SK-N-MC (cell line): ENCODE measurements around the gene EDN2.

Experiments used
- DNase-seq: peaks from one replicate; pipeline ENCODE4 v3.0.0-alpha.2; 2011; ENCODE audit warnings: low read depth, low spot score
- H3K27ac ChIP-seq: fragments of 200-600 bp; sonication (generic); 2 replicates; pipeline ENCODE4 v1.5.1; 2016; ENCODE audit warnings: mixed run types
- H3K36me3 ChIP-seq: fragments of 200-600 bp; sonication (generic); 2 replicates; pipeline ENCODE4 v1.6.1; 2017; ENCODE audit warnings: antibody characterized with exemption, low read length, mixed read lengths; ENCODE audit not compliant: insufficient read depth
- H3K4me3 ChIP-seq: fragments of 200-600 bp; sonication (generic); 2 replicates; pipeline ENCODE4 v1.5.1; 2016
- H3K9ac ChIP-seq: fragments of 200-600 bp; sonication (generic); 2 replicates; pipeline ENCODE4 v1.8.0; 2017; ENCODE audit warnings: mixed run types, mixed read lengths; ENCODE audit not compliant: insufficient read length
- H3K9me3 ChIP-seq: fragments of 200-600 bp; sonication (generic); 2 replicates; pipeline ENCODE4 v1.6.1; 2017; ENCODE audit warnings: low read depth, mild to moderate bottlenecking, antibody characterized with exemption, low read length, moderate library complexity, mixed read lengths
- EZH2 ChIP-seq: fragments of 200-600 bp; sonication (generic); IDR thresholded peaks from one replicate; pipeline ENCODE4 v1.6.1; 2017; ENCODE audit warnings: antibody characterized with exemption
- FOXP2 ChIP-seq: optimal IDR thresholded peaks from 2 replicates; pipeline ENCODE3; 2011; ENCODE audit warnings: mild to moderate bottlenecking, moderate library complexity; ENCODE audit not compliant: insufficient read depth; ENCODE audit errors: extremely low read length, control extremely low read depth
- POLR2AphosphoS5 ChIP-seq: IDR thresholded peaks from 2 replicates; pipeline ENCODE4 v1.6.1; 2012; ENCODE audit warnings: mild to moderate bottlenecking, low read depth, low read length, borderline replicate concordance

The EDN2 gene

DNA sequence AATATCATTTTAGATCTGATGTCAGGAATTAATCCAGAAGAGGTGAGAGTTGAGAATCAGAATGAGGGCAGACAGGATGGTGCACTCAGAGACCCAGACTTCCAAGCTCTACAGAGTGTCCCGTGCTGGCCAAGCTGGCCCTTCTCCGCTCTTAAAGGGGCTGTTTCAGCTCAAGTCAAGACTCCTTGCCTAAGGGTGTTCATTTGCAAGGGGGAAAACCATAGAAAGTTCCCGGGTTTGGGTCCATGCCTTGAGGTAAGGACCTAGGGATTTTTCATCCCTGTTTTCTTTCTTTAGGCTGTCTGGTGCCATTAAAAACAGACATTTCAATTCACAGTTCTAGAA lies 47.5 kb downstream of the EDN2 start:
- no peak overlapping the region for H3K27ac ChIP-seq

DNA sequence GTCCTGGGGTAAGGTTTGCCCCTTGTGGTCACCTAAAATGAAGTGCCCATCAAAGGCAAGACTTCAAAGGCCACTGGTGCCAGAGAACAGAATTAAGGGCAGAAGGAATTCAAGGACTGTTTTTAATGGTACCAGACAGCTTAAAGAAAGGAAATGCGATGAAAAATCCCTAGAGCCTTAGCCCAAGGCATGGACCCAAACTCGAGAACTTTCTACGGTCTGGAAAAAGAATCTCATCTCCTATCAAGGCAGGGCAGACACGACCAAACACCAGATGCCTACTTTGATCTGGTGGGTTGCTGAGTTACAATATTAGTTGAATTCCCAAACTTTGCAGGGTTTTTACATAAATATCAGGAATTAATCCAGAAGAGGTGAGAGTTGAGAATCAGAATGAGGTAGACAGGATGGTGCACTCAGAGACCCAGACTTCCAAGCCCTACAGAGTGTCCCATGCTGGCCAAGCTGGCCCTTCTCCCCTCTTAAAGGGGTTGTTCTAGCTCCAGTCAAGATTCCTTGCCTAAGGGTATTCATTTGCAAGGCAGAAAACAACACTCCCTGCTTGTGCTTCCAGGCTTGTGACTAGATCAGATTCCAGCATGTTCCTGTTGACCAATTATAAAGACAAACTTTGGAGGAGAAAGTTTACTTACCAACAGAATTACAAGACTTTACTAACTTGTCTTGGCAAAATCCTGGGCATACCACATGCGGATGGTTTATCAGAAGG lies 48.0 kb downstream of the EDN2 start:
- no peak overlapping the region for H3K9ac ChIP-seq
- H3K4me3 ChIP-seq: no peak overlapping the region
- TF ChIP-seq EZH2 (no peak), POLR2AphosphoS5 (no peak), FOXP2 (no peak)
- H3K27ac ChIP-seq: no peak overlapping the region
- H3K36me3 ChIP-seq: no peaks in the 10 kb centered on the region
- no peaks in the 10 kb centered on the region for H3K9me3 ChIP-seq
- DNase-seq: no peak

More for the DNA sequence above, 47.5 kb downstream of the EDN2 start:
- H3K9ac ChIP-seq: no peak overlapping the region
- no peaks in the 10 kb centered on the region for H3K36me3 ChIP-seq
- DNase-seq: no peak
- TF ChIP-seq EZH2: no peak
- TF ChIP-seq FOXP2: no peak
- no peak for TF ChIP-seq POLR2AphosphoS5
- no peak overlapping the region for H3K4me3 ChIP-seq
- H3K9me3 ChIP-seq: no peaks in the 10 kb centered on the region

DNA sequence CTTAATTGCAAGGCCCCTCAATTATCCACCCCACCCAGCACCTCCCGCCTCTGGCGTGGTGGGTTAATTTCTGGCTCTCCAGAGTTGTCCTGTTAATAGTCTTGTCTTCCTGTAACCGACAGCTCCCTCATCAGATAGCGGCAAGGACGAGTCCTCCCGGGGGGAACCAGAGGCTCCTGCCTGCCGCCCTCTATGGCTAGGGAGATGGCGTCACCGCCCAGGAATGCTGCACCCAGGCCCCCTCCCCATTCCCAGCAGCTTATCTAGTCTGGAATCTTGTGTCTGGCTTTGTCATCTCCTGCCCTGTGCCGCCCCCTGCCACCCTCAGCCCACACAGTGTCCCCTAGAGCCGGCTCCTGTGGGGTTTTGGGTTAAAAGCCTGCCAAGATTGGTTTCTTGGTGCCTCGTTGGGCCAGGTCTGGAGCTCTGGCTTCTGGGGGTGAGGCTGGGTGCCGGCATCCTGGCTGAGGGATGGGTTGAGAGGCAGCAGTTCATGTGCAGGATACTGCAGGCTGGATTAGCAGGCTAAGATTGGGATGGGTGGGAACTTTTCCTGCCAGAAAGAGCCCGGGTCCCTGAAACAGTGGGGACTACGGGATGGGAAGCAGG lies 48.8 kb downstream of the EDN2 start:
- no peak overlapping the region for H3K27ac ChIP-seq
- H3K4me3 ChIP-seq: no peak overlapping the region
- H3K9ac ChIP-seq: no peak overlapping the region
- TF ChIP-seq EZH2 (no peak), POLR2AphosphoS5 (no peak), FOXP2 (no peak)
- H3K36me3 ChIP-seq: no peaks in the 10 kb centered on the region
- DNase-seq: no peak
- no peaks in the 10 kb centered on the region for H3K9me3 ChIP-seq

DNA sequence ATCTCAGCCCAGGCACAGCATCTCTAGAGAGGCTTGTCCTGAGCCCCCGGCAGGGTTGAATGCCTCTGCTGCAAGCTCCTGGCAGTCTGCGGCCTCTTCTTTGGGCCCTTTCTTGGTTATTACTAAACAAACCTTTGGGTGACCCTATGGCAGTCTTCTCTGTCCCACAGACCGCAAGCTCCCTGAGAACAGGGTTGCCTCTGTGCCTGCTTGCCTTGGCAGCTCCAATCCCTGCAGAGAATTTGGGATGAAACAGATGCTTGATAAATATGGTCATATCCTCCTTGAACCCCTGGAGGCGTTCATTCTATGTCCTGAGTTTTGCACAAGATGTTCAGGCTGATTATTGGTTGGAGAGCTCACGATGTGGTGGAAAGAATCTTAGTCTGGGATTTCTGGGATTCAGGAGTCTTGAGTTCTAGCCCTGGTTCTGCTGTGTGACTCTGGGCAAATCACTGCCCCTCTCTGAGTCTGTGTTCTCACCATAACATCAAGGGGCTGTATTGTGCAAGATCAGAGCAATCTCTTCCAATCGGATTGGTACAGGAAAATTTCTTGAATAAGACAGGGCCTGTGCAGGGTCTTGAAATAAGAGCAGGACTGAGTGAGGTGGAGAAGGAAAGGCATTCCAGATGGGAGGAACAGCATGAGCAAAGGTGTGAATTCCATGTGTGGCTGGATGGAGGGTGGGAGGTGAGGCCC lies 49.6 kb downstream of the EDN2 start:
- H3K9me3 ChIP-seq: no peaks in the 10 kb centered on the region
- H3K9ac ChIP-seq: no peak overlapping the region
- DNase-seq: no peak
- no peaks in the 10 kb centered on the region for H3K36me3 ChIP-seq
- TF ChIP-seq EZH2 (no peak), POLR2AphosphoS5 (no peak), FOXP2 (no peak)
- H3K27ac ChIP-seq: no peak overlapping the region
- no peak overlapping the region for H3K4me3 ChIP-seq

DNA sequence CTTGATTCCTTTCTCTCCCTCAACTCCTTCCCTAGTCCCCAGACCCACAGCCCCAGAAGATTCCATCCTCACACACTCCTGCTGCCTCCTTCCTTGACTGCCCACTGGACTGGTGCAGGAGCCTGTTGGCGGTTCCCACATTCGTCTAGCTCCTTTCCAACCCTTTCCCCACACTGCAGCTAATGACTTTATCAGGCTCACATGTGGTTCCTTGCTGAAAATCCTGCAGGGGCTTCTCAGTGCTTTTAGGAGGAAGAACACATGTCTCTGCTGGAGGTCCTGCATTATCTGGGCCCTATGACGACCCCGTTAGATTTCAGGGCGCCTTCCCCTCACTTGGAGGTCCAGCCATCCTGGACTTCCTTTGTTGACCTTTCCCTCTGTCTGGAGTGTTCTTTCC lies 50.2 kb downstream of the EDN2 start:
- TF ChIP-seq FOXP2 (no peak), EZH2 (no peak), POLR2AphosphoS5 (no peak)
- Histone ChIP-seq H3K9me3 (no peaks in the 10 kb centered on the region), H3K9ac (no peak overlapping the region), H3K4me3 (no peak overlapping the region), H3K27ac (no peak overlapping the region), H3K36me3 (no peaks in the 10 kb centered on the region)
- DNase-seq: no peak

DNA sequence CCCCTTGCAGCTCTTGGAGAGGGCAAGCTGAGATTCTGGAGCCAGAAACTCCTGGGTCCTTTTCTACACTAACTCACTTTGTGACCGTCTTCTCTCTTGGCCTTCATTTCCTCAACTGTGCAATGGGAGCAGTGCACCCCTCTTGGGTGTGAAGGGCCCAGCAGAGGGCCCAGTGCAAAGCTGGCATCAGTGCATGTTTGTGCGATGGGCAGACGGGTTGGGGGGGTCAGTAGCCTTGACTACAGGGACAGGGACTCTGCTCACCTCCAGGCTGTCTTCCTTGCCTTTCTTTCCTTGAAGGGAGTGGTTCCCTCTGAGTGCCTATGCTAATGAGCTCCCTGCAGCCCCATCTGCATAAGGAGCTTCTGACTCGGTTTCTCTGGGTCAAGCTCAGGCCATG lies 51.0 kb downstream of the EDN2 start:
- TF ChIP-seq POLR2AphosphoS5: no peak
- TF ChIP-seq FOXP2: no peak
- no peak for TF ChIP-seq EZH2
- Histone ChIP-seq H3K4me3 (no peak overlapping the region), H3K9ac (no peak overlapping the region), H3K36me3 (no peaks in the 10 kb centered on the region), H3K27ac (no peak overlapping the region), H3K9me3 (no peaks in the 10 kb centered on the region)
- DNase-seq: no peak

DNA sequence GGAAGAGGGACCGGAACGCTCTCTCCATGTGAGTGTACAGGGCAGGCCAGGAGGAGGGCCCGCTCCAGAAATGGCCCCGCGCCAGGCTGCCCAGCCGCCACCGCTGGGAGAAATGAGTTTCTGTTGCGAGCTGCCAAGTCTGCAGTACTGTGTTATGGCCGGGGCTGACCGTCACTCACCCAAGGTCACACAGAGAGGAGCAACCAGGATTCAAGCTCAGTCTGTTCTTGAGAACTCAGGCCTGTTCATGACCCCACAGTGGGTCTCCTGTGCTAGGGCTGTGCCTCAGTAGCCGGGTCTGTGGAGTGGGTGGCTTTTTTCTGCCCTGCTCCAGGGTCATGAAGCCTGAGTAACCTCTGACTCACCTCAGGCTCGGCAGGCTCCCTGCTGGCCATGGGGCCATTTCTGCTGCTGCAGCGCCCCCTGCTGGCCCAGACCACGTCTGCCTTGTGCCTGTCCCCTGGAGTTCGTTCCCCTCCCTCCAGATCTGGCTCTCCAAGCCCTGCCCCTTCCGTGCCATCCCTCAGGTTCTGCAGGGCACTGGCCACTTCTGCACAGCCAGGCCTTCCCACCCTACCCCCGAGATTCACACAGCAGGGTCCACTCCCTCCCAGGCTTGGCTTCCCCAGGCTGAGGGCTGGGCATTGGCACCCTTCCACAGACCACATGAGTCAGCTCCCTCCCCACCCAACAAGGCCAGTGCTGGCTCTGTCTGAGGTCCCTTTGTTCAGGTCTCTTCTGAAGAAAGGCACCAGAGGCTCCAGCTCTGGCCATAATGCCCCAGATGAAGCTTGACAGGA lies 51.8 kb downstream of the EDN2 start:
- TF ChIP-seq EZH2 (no peak), FOXP2 (no peak), POLR2AphosphoS5 (no peak)
- Histone ChIP-seq H3K9me3 (no peaks in the 10 kb centered on the region), H3K36me3 (no peaks in the 10 kb centered on the region), H3K9ac (no peak overlapping the region), H3K27ac (no peak overlapping the region), H3K4me3 (no peak overlapping the region)
- no peak for DNase-seq

DNA sequence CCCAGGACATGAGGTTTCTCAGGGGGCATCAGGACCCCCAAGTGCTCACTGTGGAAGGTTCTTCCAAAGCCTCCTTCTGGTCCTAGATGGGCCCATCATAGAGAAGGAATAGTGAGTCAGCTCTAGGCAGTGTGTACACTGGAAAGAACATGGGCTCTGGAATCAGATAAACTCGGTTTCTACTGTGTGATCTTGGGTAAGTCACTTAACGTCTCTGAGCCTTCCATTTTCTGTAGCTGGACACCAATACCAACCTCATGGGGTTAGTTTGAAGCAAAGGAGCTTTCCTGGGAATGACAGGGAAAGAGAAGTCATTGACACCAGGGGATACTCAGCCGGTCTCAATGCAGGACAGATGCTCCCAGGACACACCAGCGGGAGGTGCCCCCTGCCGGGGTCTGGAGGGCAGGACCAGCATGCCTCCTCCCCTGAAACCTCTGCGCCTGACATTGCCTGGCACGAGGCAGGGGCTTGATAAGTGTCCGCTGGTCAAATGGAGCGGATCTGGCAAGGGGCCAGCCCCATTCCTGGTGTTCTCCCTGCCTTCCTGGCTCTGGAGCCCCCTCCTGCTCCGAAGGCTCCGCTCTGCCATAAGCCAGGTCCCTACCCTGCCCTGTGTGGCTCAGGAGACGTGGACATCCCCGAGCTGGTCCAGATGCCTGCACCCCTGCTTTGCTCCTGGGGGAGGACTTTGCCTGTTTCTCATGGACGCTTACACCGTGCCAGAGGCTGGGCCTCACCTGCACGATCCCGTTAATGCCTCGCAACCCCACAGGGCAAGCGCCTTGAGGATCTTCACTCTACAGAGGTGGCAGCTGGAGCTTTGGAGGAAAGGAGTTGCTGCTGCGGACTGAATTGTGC lies 52.8 kb downstream of the EDN2 start:
- TF ChIP-seq FOXP2 (no peak), POLR2AphosphoS5 (no peak), EZH2 (no peak)
- DNase-seq: no peak

More for the DNA sequence above, 52.8 kb downstream of the EDN2 start:
- no peak overlapping the region for H3K27ac ChIP-seq
- no peak overlapping the region for H3K9ac ChIP-seq
- H3K9me3 ChIP-seq: no peaks in the 10 kb centered on the region
- H3K4me3 ChIP-seq: no peak overlapping the region
- H3K36me3 ChIP-seq: no peaks in the 10 kb centered on the region
